Measurements from ENCODE around the gene SMC3.
"Not testable (repeated sequence)": the region's sequence is repeated elsewhere in the genome, so short reads cannot be mapped to it uniquely, and the experiment has no call there.

SMC3 gene

GRCh38 chr10:110567201-110568054 lies at the start of gene SMC3:
Gene SMC3, plus strand, starts transcription at chr10:110567695. Its CDS starts 122 bp downstream, at chr10:110567817.
- peak; percentile 95 for DNase-seq (ENCODE audit: low spot score)

- DNase-seq (ENCODE audit: low spot score): peak; percentile 58
Measured at GRCh38 chr10:110522365-110522988, 45.0 kb upstream of the SMC3 start.

GRCh38 chr10:110523736-110524135 lies 43.8 kb upstream of the SMC3 start:
- no peak for DNase-seq (ENCODE audit: low spot score)

- DNase-seq (ENCODE audit: low spot score): peak; percentile 45
Measured at GRCh38 chr10:110524179-110524858, 43.2 kb upstream of the SMC3 start.

- DNase-seq (ENCODE audit: low spot score): no peak
Measured at GRCh38 chr10:110524859-110525232, 42.6 kb upstream of the SMC3 start.

GRCh38 chr10:110525349-110526260 lies 41.9 kb upstream of the SMC3 start:
- peak; percentile 67 for DNase-seq (ENCODE audit: low spot score)

- no peak for DNase-seq (ENCODE audit: low spot score)
Measured at GRCh38 chr10:110527731-110528171, 39.7 kb upstream of the SMC3 start.

GRCh38 chr10:110528224-110528996 lies 39.1 kb upstream of the SMC3 start:
- no peak for DNase-seq (ENCODE audit: low spot score)

GRCh38 chr10:110528997-110529524 lies 38.4 kb upstream of the SMC3 start:
- DNase-seq (ENCODE audit: low spot score): peak; percentile 45

GRCh38 chr10:110529596-110530011 lies 37.9 kb upstream of the SMC3 start:
- DNase-seq (ENCODE audit: low spot score): no peak

- DNase-seq (ENCODE audit: low spot score): peak; percentile 80
Measured at GRCh38 chr10:110530131-110530831, 37.2 kb upstream of the SMC3 start.

GRCh38 chr10:110531687-110532086 lies 35.8 kb upstream of the SMC3 start:
- no peak for DNase-seq (ENCODE audit: low spot score)

- not testable (repeated sequence) for DNase-seq (ENCODE audit: low spot score)
Measured at GRCh38 chr10:110532628-110533027, 34.9 kb upstream of the SMC3 start.

GRCh38 chr10:110533149-110533548 lies 34.3 kb upstream of the SMC3 start:
- no peak for DNase-seq (ENCODE audit: low spot score)

- no peak for DNase-seq (ENCODE audit: low spot score)
Measured at GRCh38 chr10:110534571-110534970, 32.9 kb upstream of the SMC3 start.

- peak; percentile 99 for DNase-seq (ENCODE audit: low spot score)
Measured at GRCh38 chr10:110535958-110536891, 31.3 kb upstream of the SMC3 start.

- no peak for DNase-seq (ENCODE audit: low spot score)
Measured at GRCh38 chr10:110539091-110539490, 28.4 kb upstream of the SMC3 start.

- DNase-seq (ENCODE audit: low spot score): no peak
Measured at GRCh38 chr10:110540031-110540430, 27.5 kb upstream of the SMC3 start.
